ENCODE results near the gene FYB2.

The FYB2 gene

DNA sequence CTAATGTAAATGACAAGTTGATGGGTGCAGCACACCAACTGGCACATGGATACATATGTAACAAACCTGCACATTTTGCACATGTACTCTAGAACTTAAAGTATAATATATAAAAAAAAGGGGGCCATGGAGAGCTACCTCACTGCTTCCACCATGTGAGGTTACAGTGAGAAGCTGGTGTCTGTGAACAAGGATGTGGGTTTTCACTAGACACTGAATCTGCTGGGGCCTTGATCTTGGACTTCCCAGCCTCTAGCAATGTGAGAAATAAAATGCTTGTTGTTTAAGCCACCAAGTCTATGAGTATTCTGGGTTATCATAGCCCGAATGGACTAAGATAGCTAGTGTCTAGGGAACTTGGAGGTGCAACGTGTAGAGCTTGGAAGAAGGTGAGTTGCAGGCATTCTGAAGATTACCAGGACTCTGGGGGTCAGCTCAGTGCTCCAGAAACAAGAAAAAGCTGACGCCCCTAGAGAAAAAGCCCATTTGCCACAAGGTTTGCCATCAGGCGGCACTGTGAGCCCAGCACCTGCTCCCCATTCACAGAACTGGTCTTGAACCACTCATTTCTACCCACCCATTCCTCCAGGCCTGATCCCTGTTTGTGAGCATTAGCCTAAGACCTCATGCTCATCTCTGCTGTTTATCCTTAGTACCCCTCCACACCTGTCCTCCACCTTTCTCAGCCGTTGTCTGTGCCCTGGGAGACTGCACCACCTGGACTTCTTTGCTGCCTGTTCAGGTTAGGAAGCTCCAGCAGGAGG is 15.1 kb upstream of the FYB2 start:
- DNase-seq (ENCODE audit: low spot score) = no peak

DNA sequence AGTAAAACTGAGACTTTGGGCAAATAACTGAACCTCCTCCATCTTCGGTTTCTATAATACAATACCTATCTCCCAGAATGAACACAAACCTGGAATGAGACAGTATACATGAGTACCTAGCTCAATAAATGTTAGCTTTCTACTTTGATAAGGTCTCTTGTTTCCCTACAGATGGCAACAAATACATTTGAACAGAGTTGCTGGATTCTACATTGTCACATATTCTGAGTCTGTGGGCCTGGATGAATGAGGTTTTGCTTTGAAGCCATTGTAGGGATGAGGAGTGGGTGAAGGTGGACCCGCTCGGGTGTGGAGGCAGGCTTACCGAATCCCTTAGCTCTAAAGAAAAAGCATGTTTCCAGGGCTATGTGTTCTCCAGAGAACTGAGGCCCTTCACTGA is 13.9 kb upstream of the FYB2 start:
- no peak for DNase-seq (ENCODE audit: low spot score)

DNA sequence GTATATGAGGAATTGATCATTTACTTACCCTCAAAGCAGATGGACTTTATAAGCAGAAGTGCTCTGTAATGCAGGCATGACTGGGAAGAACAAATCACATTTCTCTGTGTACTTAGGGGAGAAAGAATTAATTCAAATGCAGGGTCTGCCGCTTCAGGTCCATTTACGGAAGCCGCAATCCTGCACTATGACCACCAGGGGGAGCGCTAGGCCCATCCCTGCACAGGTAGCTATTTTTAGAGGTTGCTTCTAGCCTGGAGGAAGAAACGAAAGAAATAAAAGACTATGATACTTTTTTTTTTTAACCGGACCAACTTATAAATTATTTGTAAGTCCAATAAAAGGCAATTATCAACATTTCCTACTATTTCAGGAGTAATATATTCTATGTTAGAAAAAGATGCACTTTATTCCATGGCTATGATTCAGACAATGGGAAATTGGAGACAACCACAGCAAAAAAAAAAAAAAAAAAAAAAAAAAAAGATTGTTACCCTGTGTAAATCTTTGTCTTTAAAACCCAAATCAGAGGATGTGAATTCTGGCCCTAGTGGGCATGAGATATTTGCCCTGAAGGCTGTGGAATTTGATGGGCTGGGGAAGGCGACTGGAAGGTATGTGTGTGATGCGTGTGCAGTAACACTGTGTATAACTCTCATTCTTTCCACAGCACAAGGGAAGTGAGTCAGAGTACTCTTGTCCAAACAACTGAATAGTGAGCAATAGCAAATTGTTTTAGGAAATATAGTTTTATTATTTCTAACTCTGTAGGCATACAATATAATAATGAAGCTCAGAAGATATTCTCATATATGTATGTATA is 12.9 kb upstream of the FYB2 start:
- DNase-seq (ENCODE audit: low spot score) = peak; percentile 51

DNA sequence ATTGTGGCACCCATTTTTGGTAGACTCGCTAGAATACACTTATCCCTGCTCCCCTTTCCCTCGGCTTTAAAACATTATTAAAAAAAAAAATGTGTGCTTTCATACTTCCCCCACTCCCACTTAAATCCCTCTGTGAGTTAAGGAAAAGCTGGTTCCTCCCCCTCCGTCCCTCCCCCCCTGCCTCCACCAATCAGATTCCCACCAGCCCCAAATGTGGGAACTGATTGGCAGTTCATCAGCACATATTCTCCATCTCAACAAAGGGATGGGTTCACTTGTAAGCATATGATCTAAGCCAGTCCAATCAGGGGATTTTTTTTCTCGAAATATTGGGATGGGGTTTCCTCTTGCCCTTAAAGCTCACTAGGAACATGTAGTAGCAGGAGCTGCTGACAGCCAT is 10.8 kb upstream of the FYB2 start:
- DNase-seq (ENCODE audit: low spot score) = no peak

DNA sequence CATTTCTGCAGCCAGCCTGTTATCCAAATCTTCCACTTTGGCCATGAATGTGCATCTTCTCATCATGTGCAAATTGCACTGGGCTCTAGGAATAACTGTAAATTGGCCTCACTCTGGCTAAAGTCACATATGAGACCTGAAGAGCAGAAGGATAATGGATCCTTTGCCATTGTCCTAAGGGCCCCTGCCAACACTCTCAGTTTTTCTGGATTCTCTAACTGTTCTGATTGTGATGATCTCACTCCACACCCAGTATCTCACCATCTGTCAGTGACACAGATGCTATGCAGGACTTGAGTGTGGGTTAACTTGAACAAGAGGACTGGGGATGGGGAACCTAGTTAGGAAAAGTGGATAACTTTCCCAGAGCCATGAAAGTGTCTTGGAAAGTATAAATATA is 8.5 kb upstream of the FYB2 start:
- DNase-seq (ENCODE audit: low spot score) = no peak

DNA sequence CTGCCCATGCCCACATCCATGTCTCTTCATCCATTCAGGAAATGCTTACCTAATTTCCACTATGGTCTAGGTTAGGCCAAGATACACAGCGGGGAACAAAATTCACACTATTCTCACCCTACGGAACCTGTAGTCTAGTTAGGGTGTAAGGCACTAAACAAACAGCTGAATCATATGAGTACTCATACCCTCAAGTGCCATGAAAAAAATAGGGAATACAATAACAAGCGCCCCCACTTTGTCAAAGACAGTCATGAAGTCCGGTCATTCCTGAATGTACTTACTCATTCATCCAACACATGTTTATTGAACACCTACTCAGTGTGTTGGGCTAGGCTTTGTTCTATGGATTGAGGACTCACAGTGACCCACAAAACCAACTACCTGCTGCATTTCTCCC is 6.2 kb upstream of the FYB2 start:
- DNase-seq (ENCODE audit: low spot score) = no peak

DNA sequence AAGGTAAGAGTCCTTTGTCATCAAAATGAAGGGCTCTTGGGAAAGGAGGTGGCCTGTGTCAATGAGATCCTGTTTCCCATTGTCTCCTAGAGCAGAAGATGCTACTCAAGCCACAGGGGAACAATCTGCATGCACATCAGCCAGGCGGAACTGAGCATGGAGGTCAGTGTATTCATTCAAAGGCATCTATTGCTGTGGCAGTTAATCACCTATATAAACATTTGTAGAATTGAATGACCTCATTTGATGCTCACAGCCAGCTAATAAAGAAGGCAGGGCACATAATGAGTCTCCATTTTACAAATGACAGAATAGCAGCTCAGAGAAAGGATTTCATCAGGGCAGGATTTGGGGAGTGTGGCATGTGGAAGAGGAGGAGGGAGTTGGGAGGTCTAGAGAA is 5.7 kb upstream of the FYB2 start:
- DNase-seq (ENCODE audit: low spot score) = no peak

DNA sequence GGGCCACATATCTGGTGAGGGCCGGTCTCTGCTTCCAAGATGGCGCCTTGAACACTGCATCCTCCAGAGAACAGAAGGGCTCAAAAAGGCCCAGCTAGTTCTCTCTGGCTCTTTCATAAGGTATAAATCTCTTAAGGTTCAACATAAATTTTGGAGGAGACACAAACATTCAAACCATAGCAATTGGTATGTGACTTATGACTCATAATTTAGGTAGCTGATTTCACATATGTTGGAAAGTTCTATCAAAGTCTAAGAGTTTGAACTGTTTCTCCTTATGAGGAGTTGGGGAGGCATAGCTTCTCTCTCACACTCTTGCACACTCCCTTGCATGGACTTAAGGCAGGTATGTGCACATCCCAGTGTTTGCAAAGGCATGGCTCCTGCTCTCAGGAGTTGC is 5.1 kb upstream of the FYB2 start:
- DNase-seq (ENCODE audit: low spot score) = no peak

DNA sequence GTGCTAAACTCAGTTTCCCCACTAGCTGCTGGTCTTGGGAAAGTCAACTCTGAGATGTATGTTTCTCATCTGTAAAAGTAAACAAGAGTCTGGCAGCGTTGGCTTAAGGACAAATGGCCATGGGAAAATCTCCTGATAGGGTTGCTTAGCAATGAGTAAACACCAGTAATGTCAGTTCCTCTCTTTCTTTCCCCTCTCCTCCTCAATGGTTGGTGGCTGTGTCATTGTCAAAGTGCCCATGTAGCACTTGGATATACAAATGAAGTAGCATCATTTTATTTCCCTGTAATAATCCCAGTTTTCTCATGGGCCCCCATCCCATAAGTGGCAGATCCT is 2.2 kb upstream of the FYB2 start:
- DNase-seq (ENCODE audit: low spot score) = no peak

DNA sequence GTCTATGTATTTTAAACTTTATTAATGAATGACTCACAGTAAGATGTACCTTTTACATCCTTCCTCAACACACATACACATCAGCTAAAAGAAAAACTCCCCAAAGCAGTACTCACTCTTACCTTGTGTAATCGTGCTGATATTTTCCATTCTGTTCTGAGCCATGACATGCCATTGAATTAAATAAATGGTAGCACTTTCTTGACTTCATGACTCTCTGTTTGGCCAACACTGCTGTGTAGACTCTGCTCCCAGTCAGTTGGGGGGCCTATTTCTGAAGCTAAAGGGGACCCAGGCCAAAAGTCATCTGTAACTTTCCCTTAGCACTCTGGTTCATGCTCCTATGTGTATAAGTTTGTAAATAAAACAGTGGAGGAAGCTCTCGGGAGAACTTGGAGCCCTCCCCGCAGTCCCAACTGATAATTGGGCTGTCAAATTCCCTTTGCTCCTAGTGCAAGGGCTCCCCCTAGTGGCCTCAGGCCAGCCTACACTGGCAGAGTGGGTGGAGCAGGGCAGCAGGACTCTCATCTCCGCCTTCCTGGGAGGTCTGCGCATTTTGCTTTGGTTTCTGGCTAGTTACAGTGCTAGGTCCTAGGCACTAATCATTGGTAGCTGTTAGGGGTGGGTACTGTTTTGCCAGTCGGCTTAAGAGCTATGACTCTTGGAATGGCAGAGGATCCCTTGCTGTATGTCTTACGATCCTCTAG is 1.7 kb upstream of the FYB2 start:
- DNase-seq (ENCODE audit: low spot score) = peak; percentile 53

DNA sequence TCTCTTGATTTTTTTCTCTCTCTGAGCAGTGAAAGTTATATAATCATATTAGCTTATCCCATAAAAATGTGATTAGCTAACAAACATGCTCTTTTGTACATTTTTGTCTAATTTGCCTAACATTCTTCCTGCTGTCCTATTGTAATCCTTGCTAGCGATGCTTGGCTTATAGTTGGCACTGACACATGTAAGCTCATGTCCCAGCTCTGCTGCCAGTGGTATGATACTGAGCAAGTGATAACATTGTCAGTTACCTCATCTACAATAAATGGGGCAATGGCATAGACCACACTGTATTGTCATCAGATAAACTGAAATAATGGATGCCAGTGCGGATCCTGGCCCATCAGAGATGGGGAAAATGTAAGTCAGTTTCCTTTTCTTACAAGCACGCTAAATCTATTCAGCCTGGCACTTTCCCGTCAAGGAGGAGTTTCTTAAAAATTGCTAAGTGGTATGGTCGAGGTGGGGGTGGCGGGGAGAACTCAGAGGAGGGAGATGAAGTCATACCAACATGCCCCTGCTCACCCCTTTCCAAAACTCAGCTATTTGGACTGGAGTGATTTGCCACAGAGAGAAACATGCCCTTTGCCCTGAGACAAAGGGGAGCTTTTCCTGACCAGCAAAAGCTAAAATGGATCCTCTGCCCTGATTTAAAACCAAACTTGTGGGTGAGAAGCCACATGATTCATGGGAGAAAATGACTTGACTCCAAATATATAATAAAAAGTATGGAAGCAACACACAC is 1.3 kb downstream of the FYB2 start:
- DNase-seq (ENCODE audit: low spot score) = no peak

DNA sequence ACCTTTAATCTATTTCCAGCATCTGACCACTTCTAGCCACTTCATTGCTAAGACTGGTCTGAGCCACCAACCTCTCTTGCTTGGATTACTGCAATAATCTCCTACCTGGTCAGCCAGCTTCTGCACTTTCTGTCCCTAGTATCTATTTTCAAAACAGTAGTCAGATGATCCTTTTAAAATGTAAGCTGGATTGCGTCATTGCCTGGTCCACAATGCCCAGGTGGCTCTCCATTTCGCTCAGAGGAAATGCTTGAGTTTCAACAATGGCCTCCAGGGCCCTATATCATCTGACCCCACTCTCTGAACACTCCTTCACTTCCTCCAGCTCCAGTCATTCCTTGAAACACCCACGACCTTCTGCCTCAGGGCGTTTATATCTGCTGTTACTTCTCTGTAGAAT is 2.3 kb downstream of the FYB2 start:
- no peak for DNase-seq (ENCODE audit: low spot score)

DNA sequence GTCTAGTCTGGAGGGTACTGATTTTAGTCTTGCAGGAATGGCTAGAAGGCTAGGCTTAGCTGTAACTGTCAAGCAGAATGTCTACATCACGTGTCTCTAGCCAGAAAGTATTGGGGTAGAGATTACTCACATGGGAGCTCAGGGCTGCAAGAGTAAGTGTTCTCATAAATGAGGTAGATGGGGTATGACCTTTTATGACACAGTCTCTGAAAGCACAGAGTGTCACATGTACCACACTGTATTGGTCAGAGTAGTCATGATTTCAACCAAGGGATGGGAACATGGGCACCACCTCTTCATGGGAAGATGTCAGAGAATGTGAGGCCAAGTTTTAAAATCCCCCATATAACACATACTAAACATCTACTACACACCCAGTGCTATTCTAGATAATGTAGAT is 2.9 kb downstream of the FYB2 start:
- DNase-seq (ENCODE audit: low spot score) = no peak

DNA sequence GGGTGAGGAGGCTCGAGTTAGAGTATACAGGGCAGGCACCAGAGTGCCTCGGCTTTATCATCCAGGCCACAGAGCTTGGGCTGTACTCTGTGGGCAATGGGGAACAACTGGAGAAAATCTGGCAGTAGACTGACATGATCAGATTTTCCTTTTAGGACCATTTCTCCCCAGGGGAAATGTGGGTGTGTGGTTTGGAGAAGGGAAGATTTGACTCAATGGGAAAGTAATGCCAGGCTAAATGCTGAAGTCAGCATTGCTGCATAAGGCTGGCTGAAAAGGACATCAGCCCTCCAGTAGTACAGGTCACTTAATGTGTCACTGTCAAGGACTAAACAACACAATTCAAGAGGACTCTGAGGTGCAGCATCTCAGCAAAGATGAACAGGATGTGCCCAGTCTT is 5.0 kb downstream of the FYB2 start:
- DNase-seq (ENCODE audit: low spot score) = no peak

DNA sequence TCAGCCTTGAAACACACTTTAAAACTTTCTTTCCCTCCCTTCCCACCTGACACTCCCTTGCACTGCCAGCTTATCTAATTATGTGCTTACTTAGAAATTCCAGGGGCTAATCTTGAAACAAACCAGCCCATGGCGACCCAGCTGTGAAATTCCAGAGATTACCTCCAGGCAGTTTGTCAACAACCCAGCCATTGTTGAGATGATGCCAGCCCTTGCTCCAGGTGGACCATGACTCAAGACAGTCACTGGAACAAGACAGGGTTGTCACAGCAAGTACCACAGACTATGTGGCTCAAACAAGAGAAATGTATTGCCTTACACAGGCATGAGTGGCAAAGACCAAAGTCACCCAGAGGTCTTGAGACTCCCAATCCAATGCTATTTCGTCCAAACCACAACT is 7.9 kb downstream of the FYB2 start:
- no peak for DNase-seq (ENCODE audit: low spot score)

DNA sequence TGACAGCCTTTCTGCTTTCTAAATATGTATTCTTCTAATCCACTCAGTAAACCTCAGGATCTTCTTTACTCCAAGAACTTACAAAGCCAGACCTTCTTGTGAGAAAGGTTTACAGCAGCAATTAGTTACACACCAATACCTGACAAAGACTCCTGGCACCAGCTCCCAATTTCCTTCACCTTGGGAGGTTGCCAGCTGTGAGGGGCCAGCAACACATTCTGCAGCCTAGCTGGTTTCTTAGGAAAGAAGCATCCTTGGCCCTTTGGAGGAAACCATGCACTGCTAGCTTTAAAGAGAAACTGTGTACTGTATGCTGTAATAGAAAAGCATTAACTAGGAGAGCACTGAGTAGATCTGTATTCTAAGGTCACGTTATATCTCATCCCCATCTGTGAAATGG is 10.8 kb downstream of the FYB2 start:
- DNase-seq (ENCODE audit: low spot score) = no peak

DNA sequence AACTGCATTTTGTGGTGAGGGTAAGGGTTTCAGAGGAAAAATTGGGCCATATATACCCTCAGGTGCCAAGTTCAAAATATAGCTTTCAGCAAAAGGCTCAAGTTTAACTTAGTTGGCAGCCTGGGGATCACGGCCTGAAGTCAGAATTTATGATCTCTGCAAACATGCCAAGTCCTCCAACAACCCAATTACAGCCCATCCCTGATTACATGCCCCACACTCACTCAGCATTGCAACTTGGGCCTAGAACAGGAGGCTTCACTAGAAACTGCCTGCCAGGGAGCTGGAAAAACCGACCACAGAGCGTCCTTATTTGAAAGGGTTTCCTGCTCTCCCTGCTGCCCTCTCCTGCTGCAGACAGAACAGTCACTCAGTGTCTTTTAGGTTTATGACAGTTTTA is 12.4 kb downstream of the FYB2 start:
- DNase-seq (ENCODE audit: low spot score) = no peak

DNA sequence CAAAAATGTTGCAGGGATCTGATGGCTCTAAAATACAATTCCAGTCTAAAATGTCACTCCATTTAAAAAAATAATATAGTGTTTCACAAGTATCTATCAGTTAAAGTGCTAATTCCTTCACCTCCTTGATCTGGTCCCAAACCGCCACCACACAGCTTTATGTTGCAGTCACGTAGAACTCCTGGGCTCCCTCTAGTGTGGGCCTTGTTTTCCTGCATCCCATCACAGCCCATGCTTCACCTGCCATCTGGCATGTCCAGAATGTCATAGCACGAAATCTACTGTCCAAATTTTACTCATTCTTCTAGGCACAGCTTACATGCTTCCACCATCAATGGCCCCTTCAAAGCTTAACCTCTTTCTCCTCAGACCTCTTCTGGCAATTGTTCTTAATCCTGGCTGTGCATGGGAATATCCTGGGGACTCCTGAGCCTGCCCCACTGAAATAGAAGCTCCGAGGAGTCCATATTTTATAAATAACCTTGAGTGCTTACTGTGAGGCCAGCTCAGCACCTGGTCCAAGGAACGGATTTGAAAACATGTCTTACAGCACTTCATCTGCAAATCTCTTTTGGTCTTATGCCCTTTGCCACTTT is 15.5 kb downstream of the FYB2 start:
- DNase-seq (ENCODE audit: low spot score) = peak; percentile 17

DNA sequence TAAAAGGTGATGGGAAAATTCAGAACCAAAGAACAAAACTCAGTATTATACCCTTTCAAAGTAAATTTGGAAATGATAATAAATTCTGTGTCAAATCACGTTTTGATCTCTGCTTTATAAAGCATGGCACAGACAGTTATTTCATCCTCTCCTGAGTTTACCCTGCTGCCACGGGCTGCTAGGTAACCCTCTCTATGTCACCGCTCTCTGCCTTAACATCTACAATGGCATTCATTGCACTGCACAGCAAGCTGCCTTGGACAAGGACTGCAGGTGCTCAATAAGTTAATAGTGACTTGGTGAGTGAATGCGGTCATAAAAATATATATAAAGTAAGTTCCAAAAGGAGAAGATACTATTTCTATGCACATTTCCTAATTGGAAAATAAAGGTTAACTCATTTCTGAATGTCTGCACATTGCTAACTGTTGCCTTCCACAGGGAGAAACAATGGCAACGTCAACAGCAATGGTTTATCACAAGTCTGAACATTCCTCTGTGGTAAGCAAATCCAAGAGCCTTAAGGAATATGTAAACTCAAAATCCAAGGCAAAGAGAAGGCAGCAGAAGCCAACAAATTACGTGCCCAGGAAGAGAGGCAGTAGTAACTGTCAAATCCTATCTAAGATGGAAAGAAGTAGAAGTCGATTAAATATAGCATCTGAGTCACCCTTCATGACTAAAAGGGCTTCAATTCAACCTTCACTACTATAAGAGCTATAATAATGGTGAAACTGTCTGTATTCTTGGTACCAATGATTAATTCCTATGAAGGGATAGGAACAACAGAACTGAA is 19.4 kb downstream of the FYB2 start:
- no peak for DNase-seq (ENCODE audit: low spot score)

DNA sequence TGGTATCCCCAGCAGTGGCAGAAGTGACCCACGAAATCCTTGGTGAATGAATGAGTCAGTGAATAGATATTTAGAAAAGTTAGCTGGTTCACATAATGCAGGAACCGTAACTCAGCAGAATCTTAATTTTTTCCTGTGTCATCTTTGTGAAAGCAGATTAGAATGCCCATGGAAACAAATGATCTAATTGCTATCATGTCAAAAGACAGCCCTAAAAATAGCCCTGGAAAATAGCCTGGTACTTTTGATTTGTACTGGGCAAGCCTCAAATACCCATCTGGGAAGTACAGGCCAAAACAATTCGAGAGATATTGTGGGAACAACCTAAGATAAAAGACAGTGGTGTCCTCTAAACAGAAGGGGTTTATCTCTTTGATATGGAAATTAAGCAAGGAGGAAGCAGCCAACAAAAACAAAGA is 21.1 kb downstream of the FYB2 start:
- no peak for DNase-seq (ENCODE audit: low spot score)
